Measurements from ENCODE around the gene TMEM134.

Gene TMEM134

DNA sequence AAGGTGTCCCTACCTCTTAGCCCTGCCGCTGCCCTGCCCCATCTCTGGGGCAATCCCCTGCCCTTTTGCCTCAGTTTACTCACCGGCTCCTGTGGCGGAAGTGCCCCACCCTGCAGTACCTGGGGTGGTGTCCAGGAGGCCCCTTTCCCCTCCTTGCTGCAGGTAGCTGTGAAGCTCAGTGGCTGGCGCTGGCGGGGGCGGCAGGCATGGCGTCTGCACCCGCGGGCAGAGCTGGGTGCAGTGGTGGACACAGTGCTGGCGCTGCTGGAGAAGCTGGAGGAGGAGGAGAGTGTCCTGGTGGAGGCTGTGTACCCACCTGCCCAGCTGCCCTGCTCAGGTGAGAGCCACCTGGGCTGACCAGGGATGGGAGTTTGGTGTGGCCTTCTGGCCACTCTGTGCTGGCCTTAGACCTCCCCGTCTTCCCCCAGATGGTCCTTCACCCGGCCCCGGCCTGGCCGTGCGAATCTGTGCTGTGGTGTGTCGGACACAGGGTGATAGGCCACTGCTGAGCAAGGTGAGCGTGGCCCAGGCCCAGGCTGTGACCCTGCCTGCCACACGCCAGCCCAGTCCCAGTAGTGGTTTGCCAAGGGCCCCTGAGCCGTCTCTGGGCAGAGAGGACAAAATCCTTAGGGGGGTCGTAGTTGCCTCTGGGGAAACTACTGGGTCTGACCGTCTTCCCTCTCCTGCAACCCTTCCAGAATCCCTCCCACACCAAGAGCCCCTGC, 49.6 kb downstream of the TMEM134 start:
- TF ChIP-seq, protein P1, sequence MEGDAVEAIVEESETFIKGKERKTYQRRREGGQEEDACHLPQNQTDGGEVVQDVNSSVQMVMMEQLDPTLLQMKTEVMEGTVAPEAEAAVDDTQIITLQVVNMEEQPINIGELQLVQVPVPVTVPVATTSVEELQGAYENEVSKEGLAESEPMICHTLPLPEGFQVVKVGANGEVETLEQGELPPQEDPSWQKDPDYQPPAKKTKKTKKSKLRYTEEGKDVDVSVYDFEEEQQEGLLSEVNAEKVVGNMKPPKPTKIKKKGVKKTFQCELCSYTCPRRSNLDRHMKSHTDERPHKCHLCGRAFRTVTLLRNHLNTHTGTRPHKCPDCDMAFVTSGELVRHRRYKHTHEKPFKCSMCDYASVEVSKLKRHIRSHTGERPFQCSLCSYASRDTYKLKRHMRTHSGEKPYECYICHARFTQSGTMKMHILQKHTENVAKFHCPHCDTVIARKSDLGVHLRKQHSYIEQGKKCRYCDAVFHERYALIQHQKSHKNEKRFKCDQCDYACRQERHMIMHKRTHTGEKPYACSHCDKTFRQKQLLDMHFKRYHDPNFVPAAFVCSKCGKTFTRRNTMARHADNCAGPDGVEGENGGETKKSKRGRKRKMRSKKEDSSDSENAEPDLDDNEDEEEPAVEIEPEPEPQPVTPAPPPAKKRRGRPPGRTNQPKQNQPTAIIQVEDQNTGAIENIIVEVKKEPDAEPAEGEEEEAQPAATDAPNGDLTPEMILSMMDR (IDR thresholded peaks at IDR 0.05; ENCODE audit: insufficient read depth, missing control alignments) = no peak
- DNase-seq (ENCODE audit: insufficient read length, low spot score) (no peak), FAIRE-seq (no peak)

DNA sequence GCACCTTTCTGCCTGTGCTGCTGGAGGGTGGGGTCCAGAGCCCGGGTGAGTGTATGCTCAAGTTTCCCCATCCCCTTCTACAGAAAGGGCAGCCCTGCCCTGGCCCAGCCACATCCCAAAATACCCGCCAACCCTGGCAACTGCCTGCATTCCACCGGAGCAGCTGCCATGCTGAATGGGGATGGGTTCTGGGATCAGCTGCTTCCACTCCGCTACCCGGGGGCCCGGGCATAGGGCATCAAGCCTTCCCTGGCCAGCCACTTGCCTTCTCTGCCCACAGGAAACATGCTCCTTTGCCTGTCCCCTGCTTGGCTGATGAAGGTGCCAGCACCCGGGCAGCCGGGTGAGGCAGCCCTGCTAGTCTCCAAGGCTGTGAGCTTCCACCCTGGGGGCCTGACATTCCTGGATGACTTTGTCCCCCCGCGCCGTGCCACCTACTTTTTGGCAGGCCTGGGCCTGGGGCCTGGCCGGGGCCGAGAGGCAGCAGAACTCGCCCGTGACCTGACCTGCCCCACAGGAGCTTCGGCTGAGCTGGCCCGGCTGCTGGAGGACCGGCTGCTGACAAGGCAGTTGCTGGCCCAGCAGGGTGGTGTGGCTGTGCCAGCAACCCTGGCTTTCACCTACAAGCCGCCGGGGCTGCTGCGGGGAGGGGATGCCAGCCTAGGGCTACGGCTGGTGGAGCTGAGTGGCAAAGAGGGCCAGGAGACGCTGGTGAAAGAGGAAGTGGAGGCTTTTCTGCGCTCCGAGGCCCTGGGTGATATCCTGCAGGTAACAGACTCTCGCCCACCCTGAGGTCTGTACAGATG, 50.4 kb downstream of the TMEM134 start:
- TF ChIP-seq, protein P1 (IDR thresholded peaks at IDR 0.05; ENCODE audit: insufficient read depth, missing control alignments) = no peak
- FAIRE-seq (no peak), DNase-seq (ENCODE audit: insufficient read length, low spot score) (no peak)

DNA sequence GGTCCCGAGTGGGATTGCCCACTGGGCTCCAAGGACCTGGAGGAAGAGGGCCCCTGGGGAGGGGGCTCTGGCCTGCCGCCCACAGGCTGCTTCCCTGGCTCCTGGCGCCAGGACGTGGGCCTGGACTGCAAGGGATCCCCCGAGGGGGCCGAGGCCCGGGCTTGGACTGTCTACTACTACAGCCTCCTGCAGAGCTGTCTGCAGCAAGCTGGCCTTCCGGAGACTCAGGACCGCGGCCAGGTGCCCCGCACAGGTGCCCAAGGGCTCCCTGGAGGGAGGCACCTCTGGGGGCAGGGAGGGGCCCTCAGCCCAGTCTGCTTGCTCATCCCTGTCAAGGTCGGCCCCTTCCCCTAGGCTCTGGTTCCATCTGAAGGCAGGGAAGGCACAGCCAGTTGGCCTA, 51.6 kb downstream of the TMEM134 start:
- DNase-seq (ENCODE audit: insufficient read length, low spot score) (no peak), FAIRE-seq (no peak)
- TF ChIP-seq, protein P1 (IDR thresholded peaks at IDR 0.05; ENCODE audit: insufficient read depth, missing control alignments) = no peak

DNA sequence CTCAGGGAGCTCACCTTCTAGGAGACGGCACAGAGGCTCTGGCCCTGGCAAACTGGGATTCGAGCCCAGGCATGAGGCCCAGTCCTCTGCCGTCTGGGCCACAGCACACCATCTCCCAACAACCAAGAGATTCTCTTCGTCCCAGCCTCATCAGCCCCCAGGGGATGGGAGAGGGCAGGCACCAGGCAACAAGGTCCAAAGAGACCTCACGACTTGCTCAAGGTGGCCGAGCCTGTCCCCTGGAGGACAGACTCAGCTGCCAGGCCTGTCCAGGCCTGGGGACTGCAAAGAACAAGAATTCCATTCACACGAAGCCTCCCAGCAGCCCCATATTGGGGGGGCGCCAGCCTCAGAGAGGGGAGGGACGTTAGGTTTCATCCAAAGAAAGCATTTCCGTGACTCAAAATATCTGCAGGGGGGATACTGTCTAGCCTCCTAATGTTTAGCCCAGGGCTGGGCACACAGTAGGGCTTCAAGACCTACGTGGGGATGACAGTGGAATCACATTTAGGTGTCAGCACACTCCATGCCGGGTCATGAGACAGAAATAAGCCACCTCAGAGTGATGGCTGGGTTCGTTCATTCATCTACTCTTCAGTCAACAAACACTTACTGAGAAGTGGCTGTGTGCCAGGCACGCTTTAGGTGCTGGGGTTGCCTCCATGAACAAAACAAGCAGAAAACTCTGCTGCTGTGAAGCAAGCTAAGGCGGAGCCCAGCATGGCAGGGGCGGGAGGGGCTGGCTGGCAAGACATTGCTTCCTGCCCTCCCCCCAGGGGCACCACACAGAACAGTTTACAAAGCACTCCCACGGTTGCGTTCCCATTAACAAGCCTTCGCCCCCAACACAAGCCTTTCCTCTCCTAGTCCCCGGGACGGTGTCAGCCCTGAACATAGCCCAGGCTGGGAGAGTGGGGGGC, 52.4 kb downstream of the TMEM134 start:
- TF ChIP-seq, protein P1 (IDR thresholded peaks at IDR 0.05; ENCODE audit: insufficient read depth, missing control alignments) = no peak
- DNase-seq (ENCODE audit: insufficient read length, low spot score) = no peak
- no peak for FAIRE-seq

DNA sequence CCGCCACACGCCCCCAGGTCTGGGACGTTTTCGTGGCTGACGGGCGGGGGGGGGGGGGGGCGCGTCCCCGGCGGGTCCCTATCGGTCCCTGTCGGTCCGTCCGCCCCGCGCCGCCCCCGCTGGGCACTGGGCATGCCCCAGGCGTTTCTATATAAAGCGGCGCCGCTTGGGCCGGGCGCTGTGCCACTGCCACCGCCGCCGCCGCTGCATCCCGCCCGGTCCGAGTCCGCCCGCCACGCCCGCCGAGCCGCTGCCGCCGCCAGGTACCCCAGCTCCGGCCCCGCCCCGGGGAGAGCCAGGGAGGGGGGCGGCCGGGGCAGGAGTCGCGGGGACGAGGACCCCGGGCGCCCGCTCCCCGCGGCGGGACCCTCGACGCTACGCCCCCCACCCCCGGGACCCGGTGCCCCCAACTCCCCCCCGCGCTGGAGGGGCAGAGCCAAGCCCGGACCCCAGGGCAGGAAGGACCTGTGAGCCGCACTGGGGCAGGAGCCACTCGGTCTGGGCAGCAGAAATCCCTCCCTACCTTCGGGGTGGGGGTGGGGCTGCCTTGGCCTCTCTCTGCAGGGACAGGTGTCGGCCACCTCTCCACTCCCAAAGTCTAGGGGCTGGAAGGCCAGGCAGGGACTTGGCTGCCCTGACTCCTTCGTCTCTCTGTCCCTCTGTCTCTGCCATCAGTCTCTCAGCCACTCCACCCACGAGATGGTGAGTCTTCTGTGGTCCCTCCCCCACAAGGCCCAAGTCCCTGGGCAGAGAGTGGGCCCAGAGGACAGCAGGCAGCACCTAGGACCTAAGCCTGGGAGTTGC, 53.3 kb downstream of the TMEM134 start, which contains the start of gene CARNS1:
Gene CARNS1 (plus strand): TSS at position 178 of the 804 bp plus-strand sequence. CDS start 522 bp downstream, at position 700.
- TF ChIP-seq, protein P1 (IDR thresholded peaks at IDR 0.05; ENCODE audit: insufficient read depth, missing control alignments) = no peak
- FAIRE-seq = no peak

DNA sequence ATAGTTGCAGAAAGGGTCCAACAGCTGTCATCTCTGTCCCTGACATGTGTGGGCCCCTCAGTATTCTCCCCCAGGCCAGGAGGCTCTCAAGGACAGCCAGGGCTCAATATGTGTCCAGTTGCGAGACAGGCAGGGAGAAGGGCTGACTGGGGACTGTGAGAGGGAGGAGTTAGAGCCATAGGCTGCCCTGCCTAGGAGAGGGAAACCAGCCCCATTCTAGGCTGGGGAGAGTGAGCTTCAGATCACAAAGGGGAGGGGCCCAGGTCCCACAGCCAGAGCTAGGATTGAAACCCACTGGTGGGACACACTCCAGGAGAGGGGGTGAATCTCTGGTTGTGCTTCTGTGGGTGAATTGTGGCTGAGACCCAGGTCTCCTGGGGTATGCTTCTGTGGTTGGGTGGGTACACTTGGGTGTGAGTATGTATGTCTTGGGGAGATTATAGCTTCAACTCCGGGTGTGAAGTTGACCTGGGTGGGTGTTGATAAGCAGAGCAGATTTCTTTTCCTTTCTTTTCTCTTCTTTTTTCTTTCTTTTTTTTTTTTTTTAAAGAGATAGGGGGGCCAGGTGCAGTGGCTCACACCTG, 55.7 kb downstream of the TMEM134 start:
- TF ChIP-seq, protein P1 (IDR thresholded peaks at IDR 0.05; ENCODE audit: insufficient read depth, missing control alignments) = no peak
- DNase-seq (ENCODE audit: insufficient read length, low spot score) (no peak), FAIRE-seq (no peak)

More for the DNA sequence above, 53.3 kb downstream of the TMEM134 start, which contains the start of gene CARNS1:
- DNase-seq (ENCODE audit: insufficient read length, low spot score) = no peak

Measured in D721Med (cell line).